Keratinocyte (primary cell): ENCODE results near the gene PRKAR1A. TPM values are rescaled to one million over a fixed set of nuclear protein-coding genes. Genes with fewer than 3 reads are reported as not detected.

Source experiments
- DNase-seq: peaks from one replicate; pipeline ENCODE4 v3.0.0-alpha.2; 2011; ENCODE audit warnings: low read depth, missing footprints, low spot score
- FAIRE-seq: peaks from 2 replicates; lab custom pipeline; 2011; peaks lifted over from hg19 to GRCh38; lab: Jason Lieb, UNC
- H2AFZ ChIP-seq: 2 replicates; pipeline ENCODE4 v1.6.0; 2012; ENCODE audit warnings: low read length, control low read depth, inconsistent platforms; ENCODE audit not compliant: control insufficient read depth
- H3K27ac ChIP-seq: 2 replicates; pipeline ENCODE4 v1.5.1; 2011; ENCODE audit warnings: low read length; ENCODE audit not compliant: control insufficient read depth, insufficient read depth
- H3K27me3 ChIP-seq: 3 replicates; pipeline ENCODE4 v1.6.0; 2011; ENCODE audit warnings: low read length; ENCODE audit not compliant: control insufficient read depth, insufficient read depth; ENCODE audit errors: extremely low read depth
- H3K36me3 ChIP-seq, 2 experiments: 2 replicates in 1 of 2; 3 replicates in 1 of 2; pipeline ENCODE4 v1.5.1; 2011; ENCODE audit warnings: low read length in 2 of 2, mild to moderate bottlenecking in 1 of 2; ENCODE audit not compliant: control insufficient read depth in 2 of 2, insufficient read depth in 2 of 2; ENCODE audit errors: extremely low read depth in 1 of 2
- H3K4me1 ChIP-seq: 3 replicates; pipeline ENCODE4 v1.5.1; 2011; ENCODE audit warnings: low read length; ENCODE audit not compliant: control insufficient read depth, insufficient read depth; ENCODE audit errors: extremely low read depth
- H3K4me2 ChIP-seq: 3 replicates; pipeline ENCODE4 v1.6.0; 2011; ENCODE audit warnings: low read depth, low read length; ENCODE audit not compliant: control insufficient read depth, insufficient read depth; ENCODE audit errors: extremely low read depth
- H3K4me3 ChIP-seq, 3 experiments: fragments of 200-600 bp in 1 of 3; sonication (generic) in 1 of 3; 2 replicates in 2 of 3; 3 replicates in 1 of 3; pipeline ENCODE4 v1.5.1; 2011 to 2016; ENCODE audit warnings: low read length in 3 of 3, mild to moderate bottlenecking in 3 of 3, control low read depth in 2 of 3, inconsistent platforms in 1 of 3, low read depth in 1 of 3, mixed read lengths in 1 of 3, mixed run types in 1 of 3, moderate library complexity in 1 of 3; ENCODE audit not compliant: control insufficient read depth in 2 of 3, insufficient read depth in 2 of 3; ENCODE audit errors: extremely low read depth in 1 of 3
- H3K79me2 ChIP-seq: 2 replicates; pipeline ENCODE4 v1.6.0; 2012; ENCODE audit warnings: low read length; ENCODE audit not compliant: control insufficient read depth, insufficient read depth
- H3K9ac ChIP-seq: 3 replicates; pipeline ENCODE4 v1.6.0; 2011; ENCODE audit warnings: low read length; ENCODE audit not compliant: control insufficient read depth, insufficient read depth; ENCODE audit errors: extremely low read depth
- H3K9me1 ChIP-seq: 3 replicates; pipeline ENCODE4 v1.6.0; 2011; ENCODE audit warnings: low read length; ENCODE audit not compliant: control insufficient read depth, insufficient read depth; ENCODE audit errors: extremely low read depth
- H3K9me3 ChIP-seq: 2 replicates; pipeline ENCODE4 v1.5.1; 2012; ENCODE audit warnings: low read depth, low read length; ENCODE audit not compliant: control insufficient read depth
- H4K20me1 ChIP-seq: 3 replicates; pipeline ENCODE4 v1.6.0; 2011; ENCODE audit warnings: low read length; ENCODE audit not compliant: control insufficient read depth, insufficient read depth; ENCODE audit errors: extremely low read depth
- EZH2 ChIP-seq: IDR thresholded peaks from one replicate; pipeline ENCODE4 v1.6.1; 2012; ENCODE audit warnings: inconsistent platforms, mild to moderate bottlenecking, low read length, moderate library complexity
- dilution Hi-C: fragments of 300-500 bp; cut with MboI; formaldehyde crosslinking; loops from one replicate; pipeline ENCODE4 v1.7.0; 2020; ENCODE audit warnings: low sequenced_read_pairs; ENCODE audit not compliant: extremely low pct_ligation_motif_present
- polyA plus RNA-seq, 5 experiments: library from polyadenylated mRNA; depleted of rRNA in 3 of 5; stranded (reverse) in 3 of 5; stranded (forward) in 1 of 5; unstranded in 1 of 5; fragments of >200 nt; gene quantifications; 1 replicate in 1 of 5; 2 replicates in 3 of 5; 3 replicates in 1 of 5; pipeline versions ENCODE4 v1.2.1 to v1.2.3, GENCODE V29; 2011 to 2012; ENCODE audit warnings: missing spikeins in 2 of 5, low read depth in 1 of 5, low replicate concordance in 1 of 5
- TF ChIP-seq, protein P1 (sequence below), 3 experiments: IDR thresholded peaks in 1 of 3; conservative IDR thresholded peaks in 1 of 3; optimal IDR thresholded peaks in 1 of 3; 2 replicates in 2 of 3; 3 replicates in 1 of 3; pipeline versions ENCODE3 to v1.5.1; 2011; ENCODE audit warnings: low read length in 3 of 3, mild to moderate bottlenecking in 3 of 3, moderate library complexity in 2 of 3, control low read depth in 1 of 3, inconsistent platforms in 1 of 3; ENCODE audit not compliant: insufficient read depth in 2 of 3; ENCODE audit errors: extremely low read depth in 1 of 3

The PRKAR1A gene
- polyA plus RNA-seq, 1 donor (not counting 4 experiments of a cell fraction or from before 2014, with no cell fraction given), result 212 TPM

DNA sequence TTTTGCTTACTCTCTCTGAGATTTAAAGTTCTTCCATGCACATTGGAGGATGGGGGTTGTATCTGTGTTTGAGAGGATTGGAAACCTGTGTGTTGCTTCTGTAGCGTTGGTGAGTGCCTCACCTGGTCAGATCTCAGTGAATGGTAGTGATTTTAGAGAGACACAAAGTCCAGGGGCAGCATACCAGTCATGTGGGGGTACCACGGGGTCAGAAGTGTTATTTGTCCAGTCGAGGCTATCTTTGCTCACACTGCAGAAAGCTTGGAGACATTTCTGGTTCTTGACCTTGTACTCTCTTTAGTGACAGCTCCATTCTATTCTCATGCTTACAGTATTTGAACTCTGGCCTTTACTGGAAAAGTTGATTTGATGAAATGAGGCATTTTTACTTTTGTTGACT is 23.7 kb downstream of the PRKAR1A start:
- no peak for FAIRE-seq

DNA sequence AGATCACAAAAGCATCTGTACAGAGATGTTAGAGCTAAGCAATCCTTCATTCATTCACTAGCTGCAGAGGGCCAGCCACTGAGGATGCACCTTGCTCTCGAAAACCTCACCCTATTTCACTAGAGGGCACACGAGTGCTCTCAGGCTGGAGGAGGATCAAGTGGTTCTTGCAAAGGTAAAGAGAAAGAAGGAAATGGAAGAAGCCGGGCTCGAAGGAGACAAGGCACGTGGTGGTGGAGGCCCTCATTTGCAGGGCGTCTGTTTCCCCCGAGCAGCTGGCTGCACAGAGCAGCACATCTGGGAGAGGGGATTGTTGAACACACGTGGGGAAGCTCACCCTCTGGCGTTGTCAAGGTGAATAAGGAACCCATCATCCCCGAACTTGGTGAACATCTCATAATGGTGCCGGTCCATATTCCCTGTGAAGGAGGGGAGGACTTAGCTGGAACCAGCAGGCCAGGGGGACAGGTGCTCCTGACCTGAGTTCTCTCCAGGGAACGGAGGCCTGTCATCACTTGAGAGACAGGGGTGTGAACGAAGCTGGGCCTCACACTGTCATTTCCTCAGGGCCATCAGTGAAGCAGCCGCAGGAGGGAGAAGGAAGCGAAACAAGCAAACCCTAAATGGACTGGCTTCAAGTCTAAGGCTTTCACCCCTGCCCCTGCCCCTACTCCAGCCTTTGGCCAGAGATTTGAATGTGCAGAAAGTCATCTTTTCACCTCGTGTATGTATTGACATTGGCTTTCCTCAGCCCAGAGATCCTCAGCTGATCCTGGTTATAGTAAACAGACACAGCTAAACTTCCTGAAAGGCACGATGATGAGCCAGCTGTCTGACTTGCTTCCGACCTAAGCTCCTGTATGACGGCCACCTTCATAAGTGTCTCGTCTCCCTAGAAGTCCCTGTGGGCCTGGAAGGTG is 27.6 kb downstream of the PRKAR1A start:
- FAIRE-seq, result no peak
- Histone ChIP-seq H3K4me1 (no peaks in the 10 kb centered on the region), H3K9ac (no peak overlapping the region), H3K36me3 (peaks cover 0 to 19% of the 10 kb centered on the region in 2 experiments), H4K20me1 (no peaks in the 10 kb centered on the region), H3K4me3 (no peak overlapping the region), H2AFZ (no peak overlapping the region), H3K27ac (no peak overlapping the region), H3K9me1 (no peaks in the 10 kb centered on the region), H3K27me3 (no peaks in the 10 kb centered on the region), H3K4me2 (no peak overlapping the region), H3K9me3 (no peaks in the 10 kb centered on the region), H3K79me2 (no peaks in the 10 kb centered on the region)
- dilution Hi-C loops, result loop anchor here (25.0 kb wide), 1 partner anchor 197 kb away; no protein-coding TSS in a partner anchor
- TF ChIP-seq EZH2, result no peak
- TF ChIP-seq, protein P1, sequence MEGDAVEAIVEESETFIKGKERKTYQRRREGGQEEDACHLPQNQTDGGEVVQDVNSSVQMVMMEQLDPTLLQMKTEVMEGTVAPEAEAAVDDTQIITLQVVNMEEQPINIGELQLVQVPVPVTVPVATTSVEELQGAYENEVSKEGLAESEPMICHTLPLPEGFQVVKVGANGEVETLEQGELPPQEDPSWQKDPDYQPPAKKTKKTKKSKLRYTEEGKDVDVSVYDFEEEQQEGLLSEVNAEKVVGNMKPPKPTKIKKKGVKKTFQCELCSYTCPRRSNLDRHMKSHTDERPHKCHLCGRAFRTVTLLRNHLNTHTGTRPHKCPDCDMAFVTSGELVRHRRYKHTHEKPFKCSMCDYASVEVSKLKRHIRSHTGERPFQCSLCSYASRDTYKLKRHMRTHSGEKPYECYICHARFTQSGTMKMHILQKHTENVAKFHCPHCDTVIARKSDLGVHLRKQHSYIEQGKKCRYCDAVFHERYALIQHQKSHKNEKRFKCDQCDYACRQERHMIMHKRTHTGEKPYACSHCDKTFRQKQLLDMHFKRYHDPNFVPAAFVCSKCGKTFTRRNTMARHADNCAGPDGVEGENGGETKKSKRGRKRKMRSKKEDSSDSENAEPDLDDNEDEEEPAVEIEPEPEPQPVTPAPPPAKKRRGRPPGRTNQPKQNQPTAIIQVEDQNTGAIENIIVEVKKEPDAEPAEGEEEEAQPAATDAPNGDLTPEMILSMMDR (optimal IDR thresholded peaks at IDR 0.05 in 1 of 3, IDR thresholded peaks at IDR 0.05 in 1 of 3, conservative IDR thresholded peaks at IDR 0.05 in 1 of 3; ENCODE audit: extremely low read depth in 1 of 3, insufficient read depth in 2 of 3, low read length in 3 of 3), result peak; percentile 43 to 69 (median 56)
- no peak for DNase-seq

More for the DNA sequence above, 23.7 kb downstream of the PRKAR1A start:
- H3K4me2 ChIP-seq, result no peak overlapping the region
- H3K4me1 ChIP-seq, result no peaks in the 10 kb centered on the region
- no peaks in the 10 kb centered on the region for H3K79me2 ChIP-seq
- no peaks in the 10 kb centered on the region for H4K20me1 ChIP-seq
- dilution Hi-C loops, result loop anchor here (25.0 kb wide), 1 partner anchor 201 kb away; no protein-coding TSS in a partner anchor
- TF ChIP-seq, protein P1 (optimal IDR thresholded peaks at IDR 0.05 in 1 of 3, IDR thresholded peaks at IDR 0.05 in 1 of 3, conservative IDR thresholded peaks at IDR 0.05 in 1 of 3; ENCODE audit: extremely low read depth in 1 of 3, insufficient read depth in 2 of 3, low read length in 3 of 3), result no peak
- no peak for TF ChIP-seq EZH2
- no peaks in the 10 kb centered on the region for H3K27me3 ChIP-seq
- peaks cover 5 to 21% of the 10 kb centered on the region in 2 experiments for H3K36me3 ChIP-seq
- no peak overlapping the region for H2AFZ ChIP-seq
- H3K27ac ChIP-seq, result no peak overlapping the region
- no peaks in the 10 kb centered on the region for H3K9me3 ChIP-seq
- no peak for DNase-seq
- H3K4me3 ChIP-seq, result no peak overlapping the region
- H3K9me1 ChIP-seq, result no peaks in the 10 kb centered on the region
- no peak overlapping the region for H3K9ac ChIP-seq
